Fibroblast of the aortic adventitia (primary cell): ENCODE results near the gene CLBA1. TPM values are rescaled to one million over a fixed set of nuclear protein-coding genes. Genes with fewer than 3 reads are reported as not detected.
"Not testable (repeated sequence)": the region's sequence is repeated elsewhere in the genome, so short reads cannot be mapped to it uniquely, and the experiment has no call there.

Experiments
- DNase-seq: peaks from one replicate; pipeline ENCODE4 v3.0.0-alpha.2; 2010; ENCODE audit warnings: low read depth
- H3K4me3 ChIP-seq: 2 replicates; pipeline ENCODE4 v1.5.1; 2011; ENCODE audit warnings: low read depth, mild to moderate bottlenecking, control low read depth, low read length, moderate library complexity
- total RNA-seq: library from RNA; depleted of rRNA; stranded (reverse); fragments of >200 nt; gene quantifications from 2 replicates; pipeline ENCODE4 v1.2.3, GENCODE V29; 2012; ENCODE audit warnings: low replicate concordance
- TF ChIP-seq, protein P1 (sequence below): IDR thresholded peaks from 2 replicates; pipeline ENCODE4 v1.5.1; 2011; ENCODE audit warnings: mild to moderate bottlenecking, low read length, control low read depth, inconsistent platforms; ENCODE audit not compliant: insufficient read depth

Gene CLBA1
- total RNA-seq, 1 donor, result 8.0 TPM

DNA sequence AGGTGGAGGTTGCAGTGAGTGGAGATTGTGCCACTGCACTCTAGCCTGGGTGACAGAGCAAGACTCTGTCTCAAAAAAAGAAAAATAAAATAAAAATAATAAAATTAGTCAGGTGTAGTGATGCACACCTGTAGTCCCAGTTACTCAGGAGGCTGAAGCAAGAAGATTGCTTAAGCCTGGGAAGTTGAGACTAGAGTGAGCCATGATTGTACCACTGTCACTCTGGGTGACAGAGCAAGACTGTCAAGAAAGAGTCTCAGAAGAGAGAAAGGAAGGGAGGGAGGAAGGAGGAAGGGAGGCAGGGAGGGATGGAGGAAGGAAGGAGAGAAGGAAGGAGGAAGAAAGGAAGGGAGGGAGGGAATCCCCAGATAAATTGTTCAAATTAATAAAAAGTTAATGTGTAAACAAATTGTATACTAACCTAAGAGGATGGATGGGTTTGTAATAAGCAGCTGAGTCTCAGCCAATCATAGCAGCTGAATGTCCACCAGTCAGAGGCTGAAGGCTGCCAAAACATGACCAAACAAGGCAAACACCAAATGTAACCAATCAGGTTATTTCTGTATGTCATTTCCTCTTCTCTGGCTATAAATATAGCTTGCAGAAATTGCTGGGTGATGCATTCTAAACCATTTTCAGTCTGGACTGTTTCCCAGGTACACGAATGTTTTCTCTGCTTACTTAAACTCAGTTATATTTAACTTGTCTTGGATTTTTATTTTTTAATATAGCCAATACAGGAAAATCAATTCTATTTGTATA lies 41.4 kb downstream of the CLBA1 start:
- H3K4me3 ChIP-seq, result no peak overlapping the region
- DNase-seq, result peak; percentile 52
- TF ChIP-seq, protein P1, sequence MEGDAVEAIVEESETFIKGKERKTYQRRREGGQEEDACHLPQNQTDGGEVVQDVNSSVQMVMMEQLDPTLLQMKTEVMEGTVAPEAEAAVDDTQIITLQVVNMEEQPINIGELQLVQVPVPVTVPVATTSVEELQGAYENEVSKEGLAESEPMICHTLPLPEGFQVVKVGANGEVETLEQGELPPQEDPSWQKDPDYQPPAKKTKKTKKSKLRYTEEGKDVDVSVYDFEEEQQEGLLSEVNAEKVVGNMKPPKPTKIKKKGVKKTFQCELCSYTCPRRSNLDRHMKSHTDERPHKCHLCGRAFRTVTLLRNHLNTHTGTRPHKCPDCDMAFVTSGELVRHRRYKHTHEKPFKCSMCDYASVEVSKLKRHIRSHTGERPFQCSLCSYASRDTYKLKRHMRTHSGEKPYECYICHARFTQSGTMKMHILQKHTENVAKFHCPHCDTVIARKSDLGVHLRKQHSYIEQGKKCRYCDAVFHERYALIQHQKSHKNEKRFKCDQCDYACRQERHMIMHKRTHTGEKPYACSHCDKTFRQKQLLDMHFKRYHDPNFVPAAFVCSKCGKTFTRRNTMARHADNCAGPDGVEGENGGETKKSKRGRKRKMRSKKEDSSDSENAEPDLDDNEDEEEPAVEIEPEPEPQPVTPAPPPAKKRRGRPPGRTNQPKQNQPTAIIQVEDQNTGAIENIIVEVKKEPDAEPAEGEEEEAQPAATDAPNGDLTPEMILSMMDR, result no peak

DNA sequence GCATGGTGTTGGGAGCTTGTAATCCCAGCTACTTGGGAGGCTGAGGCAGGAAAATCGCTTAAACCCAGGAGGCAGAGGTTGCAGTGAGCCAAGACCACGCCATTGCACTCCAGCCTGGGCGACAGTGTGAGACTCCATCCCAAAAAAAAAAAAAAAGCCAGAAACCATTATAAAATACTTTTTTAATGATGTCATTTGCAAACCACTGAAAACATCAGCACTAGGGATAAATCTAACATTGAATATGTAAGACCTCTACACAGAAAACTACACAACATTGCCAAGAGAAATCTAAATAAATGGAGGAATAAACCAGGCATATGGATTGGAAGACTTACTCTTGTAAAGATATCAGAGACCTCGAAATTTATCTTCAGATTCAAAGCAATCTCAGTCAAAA lies 42.1 kb downstream of the CLBA1 start:
- DNase-seq, H3K4me3 ChIP-seq: not testable (repeated sequence)

DNA sequence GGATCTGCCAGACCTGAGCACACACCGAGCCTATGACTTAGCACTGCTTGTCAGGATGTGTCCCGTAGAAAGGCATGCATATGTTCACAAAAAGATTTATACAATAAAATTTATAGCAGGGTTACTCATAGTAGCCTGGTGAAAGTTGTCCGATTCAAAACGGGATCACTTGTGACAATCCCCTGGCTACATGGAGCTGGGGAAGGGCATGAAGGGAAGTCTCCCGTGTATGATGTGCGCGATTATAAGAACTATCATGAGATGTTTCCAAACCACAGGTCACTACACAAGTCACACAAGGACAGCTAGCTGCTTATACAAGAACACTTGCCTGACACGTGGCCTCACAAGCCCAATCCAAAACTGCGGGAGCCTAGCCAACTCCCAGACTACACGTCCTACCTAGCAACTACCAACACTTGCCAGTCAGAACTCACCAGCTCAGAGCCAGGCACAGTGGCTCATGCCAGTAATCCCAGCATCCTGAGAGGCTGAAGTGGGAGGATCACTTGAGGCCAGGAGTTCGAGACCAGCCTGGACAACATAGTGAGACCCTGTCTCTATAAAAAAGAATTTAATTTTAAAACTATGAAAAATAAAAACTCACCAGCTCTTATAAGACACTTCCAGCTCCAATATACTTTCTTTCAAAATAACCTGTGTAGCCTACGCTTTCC lies 42.8 kb downstream of the CLBA1 start:
- no peak for DNase-seq
- H3K4me3 ChIP-seq, result no peak overlapping the region
- TF ChIP-seq, protein P1, result no peak

DNA sequence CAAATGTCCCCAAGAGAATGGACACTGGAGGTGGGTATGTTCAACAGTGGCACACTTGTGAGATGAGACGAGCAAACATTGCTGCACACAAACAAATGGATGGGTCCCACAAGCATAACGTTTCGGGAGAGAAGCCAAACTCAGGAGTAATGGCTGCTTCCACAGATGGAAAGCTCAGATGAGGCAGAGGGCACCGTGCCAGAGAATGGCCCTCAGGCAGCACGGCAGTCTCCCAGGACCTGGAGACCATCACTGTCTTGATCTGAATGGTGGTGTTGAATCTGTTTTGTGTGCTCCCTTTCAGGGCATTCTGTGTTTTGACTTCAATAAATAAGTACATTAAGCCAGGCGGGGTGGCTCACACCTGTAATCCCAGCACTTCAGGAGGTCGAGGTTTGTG lies 43.8 kb downstream of the CLBA1 start:
- TF ChIP-seq, protein P1, result no peak
- no peak overlapping the region for H3K4me3 ChIP-seq
- DNase-seq, result no peak

DNA sequence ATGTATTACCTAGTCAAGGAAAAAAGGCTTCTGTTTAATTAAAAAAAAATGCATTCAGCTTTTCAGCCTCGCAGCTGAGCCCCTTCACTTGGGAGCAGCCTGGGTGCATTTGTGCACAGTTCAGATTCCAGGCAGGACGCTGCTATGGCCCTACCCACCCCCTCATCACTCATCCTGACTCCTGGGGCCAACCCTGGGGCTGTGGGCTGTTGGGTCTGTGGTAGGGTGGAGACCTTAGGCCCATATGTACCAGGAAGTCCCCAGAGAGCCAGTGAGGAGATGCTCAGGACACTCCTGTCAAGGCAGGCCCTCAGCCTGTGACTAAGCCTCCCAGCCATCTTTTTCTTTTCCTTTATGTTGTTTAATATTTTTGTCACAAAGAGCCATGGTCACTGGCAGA lies 44.6 kb downstream of the CLBA1 start:
- TF ChIP-seq, protein P1, result no peak
- no peak overlapping the region for H3K4me3 ChIP-seq
- DNase-seq, result no peak

DNA sequence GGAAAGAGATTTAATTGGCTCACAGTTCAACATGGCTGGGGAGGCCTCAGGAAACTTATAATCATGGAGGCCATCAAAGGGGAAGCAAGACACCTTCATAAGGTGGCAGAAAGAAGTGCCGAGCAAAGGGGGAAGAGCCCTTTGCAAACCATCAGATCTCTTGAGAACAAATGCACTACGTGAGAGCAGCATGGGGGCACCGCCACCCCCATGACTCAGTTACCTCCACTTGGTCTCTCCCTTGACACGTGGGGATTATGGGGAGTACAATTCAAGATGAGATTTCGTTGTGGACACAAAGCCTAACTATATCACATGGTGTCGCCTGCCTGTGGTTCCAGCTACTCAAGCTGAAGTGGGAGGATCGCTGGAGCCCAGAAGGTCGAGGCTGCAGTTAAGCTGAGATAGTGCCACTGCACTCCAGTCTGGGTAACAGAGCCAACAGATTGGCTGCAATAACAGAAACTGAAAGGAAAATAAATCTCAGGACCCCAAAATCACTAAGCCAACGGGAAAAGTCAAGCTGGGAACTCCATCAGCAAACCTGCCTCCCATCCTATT lies 45.3 kb downstream of the CLBA1 start:
- TF ChIP-seq, protein P1, result no peak
- no peak overlapping the region for H3K4me3 ChIP-seq
- DNase-seq, result no peak

DNA sequence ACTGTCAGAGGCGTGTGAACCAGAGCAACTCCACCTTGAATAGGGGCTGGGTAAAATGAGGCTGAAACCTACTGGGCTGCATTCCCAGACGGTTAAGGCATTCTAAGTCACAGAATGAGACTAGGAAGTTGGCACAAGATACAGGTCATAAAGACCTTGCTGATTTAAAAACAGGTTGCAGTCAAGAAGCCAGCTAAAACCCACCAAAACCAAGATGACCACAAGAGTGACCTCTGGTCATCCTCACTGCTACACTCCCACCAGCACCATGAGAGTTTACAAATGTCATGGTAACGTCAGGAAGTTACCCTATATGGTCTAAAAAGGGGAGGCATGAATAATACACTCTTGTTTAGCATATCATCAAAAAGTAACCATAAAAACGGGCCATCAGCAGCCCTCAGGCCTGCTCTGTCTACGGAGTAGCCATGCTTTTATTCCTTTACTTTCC lies 46.9 kb downstream of the CLBA1 start:
- H3K4me3 ChIP-seq, DNase-seq: not testable (repeated sequence)

DNA sequence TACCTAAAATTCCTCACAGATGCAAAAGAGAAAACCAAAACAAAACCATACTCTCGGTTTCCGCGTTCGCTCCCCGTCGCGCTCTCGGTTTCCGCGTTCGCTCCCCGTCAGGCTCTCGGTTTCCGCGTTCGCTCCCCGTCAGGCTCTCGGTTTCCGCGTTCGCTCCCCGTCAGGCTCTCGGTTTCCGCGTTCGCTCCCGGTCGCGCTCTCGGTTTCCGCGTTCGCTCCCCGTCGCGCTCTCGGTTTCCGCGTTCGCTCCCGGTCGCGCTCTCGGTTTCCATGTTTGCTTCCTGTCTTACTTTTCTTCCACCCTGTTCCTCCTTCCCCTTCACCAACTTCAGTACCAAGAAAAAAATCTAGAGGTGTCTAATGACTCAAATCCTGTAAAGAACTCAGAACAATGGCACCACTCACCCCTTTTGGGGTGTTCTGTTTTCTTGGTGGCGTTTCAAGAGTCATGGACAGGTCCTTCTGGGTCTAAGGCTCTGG lies 47.9 kb downstream of the CLBA1 start:
- peak overlapping the region; percentile 3 for H3K4me3 ChIP-seq
- DNase-seq, result not testable (repeated sequence)
